ENCODE results near the gene LDLRAD3.
"Not testable (repeated sequence)": the region's sequence is repeated elsewhere in the genome, so short reads cannot be mapped to it uniquely, and the experiment has no call there.

LDLRAD3 gene

GRCh38 chr11:35998634-35999033 lies 54.8 kb downstream of the LDLRAD3 start:
- DNase-seq: no peak

GRCh38 chr11:36000616-36001190 lies 56.8 kb downstream of the LDLRAD3 start:
- DNase-seq: no peak

GRCh38 chr11:36002196-36002595 lies 58.3 kb downstream of the LDLRAD3 start:
- no peak for DNase-seq

- DNase-seq: no peak
Measured at GRCh38 chr11:36002796-36003195, 58.9 kb downstream of the LDLRAD3 start.

- DNase-seq: no peak
Measured at GRCh38 chr11:36006556-36006955, 62.7 kb downstream of the LDLRAD3 start.

- DNase-seq: no peak
Measured at GRCh38 chr11:36007127-36007655, 63.3 kb downstream of the LDLRAD3 start.

GRCh38 chr11:36008584-36008983 lies 64.7 kb downstream of the LDLRAD3 start:
- no peak for DNase-seq

- no peak for DNase-seq
Measured at GRCh38 chr11:36009473-36009872, 65.6 kb downstream of the LDLRAD3 start.

GRCh38 chr11:36010010-36010740 lies 66.3 kb downstream of the LDLRAD3 start:
- no peak for DNase-seq

- no peak for DNase-seq
Measured at GRCh38 chr11:36011574-36011973, 67.7 kb downstream of the LDLRAD3 start.

- no peak for DNase-seq
Measured at GRCh38 chr11:36012455-36012854, 68.6 kb downstream of the LDLRAD3 start.

- no peak for DNase-seq
Measured at GRCh38 chr11:36012979-36013378, 69.1 kb downstream of the LDLRAD3 start.

- DNase-seq: not testable (repeated sequence)
Measured at GRCh38 chr11:36013446-36013845, 69.6 kb downstream of the LDLRAD3 start.

- no peak for DNase-seq
Measured at GRCh38 chr11:36013950-36014897, 70.4 kb downstream of the LDLRAD3 start.

- DNase-seq: no peak
Measured at GRCh38 chr11:36014898-36015665, 71.2 kb downstream of the LDLRAD3 start.

- no peak for DNase-seq
Measured at GRCh38 chr11:36015799-36016198, 71.9 kb downstream of the LDLRAD3 start.

GRCh38 chr11:36016263-36016662 lies 72.4 kb downstream of the LDLRAD3 start:
- DNase-seq: no peak

GRCh38 chr11:36016709-36017108 lies 72.8 kb downstream of the LDLRAD3 start:
- DNase-seq: no peak

GRCh38 chr11:36019005-36019596 lies 75.2 kb downstream of the LDLRAD3 start:
- no peak for DNase-seq

GRCh38 chr11:36019722-36020121 lies 75.9 kb downstream of the LDLRAD3 start:
- no peak for DNase-seq

- no peak for DNase-seq
Measured at GRCh38 chr11:36022882-36023281, 79.0 kb downstream of the LDLRAD3 start.

- no peak for DNase-seq
Measured at GRCh38 chr11:36023922-36024321, 80.1 kb downstream of the LDLRAD3 start.
